WI38 (cell line): ENCODE data around the gene URB2.

Experiments
- H3K4me3 ChIP-seq: 2 replicates; pipeline ENCODE4 v1.5.1; 2011; ENCODE audit warnings: low read depth, mild to moderate bottlenecking, control low read depth, low read length
- TF ChIP-seq, protein P1 (sequence below): IDR thresholded peaks from 2 replicates; pipeline ENCODE4 v1.5.1; 2012; ENCODE audit warnings: low read depth, mild to moderate bottlenecking, control low read depth, low read length

The URB2 gene

GRCh38 chr1:229661897-229662296 lies 35.9 kb downstream of the URB2 start:
- TF ChIP-seq, protein P1, sequence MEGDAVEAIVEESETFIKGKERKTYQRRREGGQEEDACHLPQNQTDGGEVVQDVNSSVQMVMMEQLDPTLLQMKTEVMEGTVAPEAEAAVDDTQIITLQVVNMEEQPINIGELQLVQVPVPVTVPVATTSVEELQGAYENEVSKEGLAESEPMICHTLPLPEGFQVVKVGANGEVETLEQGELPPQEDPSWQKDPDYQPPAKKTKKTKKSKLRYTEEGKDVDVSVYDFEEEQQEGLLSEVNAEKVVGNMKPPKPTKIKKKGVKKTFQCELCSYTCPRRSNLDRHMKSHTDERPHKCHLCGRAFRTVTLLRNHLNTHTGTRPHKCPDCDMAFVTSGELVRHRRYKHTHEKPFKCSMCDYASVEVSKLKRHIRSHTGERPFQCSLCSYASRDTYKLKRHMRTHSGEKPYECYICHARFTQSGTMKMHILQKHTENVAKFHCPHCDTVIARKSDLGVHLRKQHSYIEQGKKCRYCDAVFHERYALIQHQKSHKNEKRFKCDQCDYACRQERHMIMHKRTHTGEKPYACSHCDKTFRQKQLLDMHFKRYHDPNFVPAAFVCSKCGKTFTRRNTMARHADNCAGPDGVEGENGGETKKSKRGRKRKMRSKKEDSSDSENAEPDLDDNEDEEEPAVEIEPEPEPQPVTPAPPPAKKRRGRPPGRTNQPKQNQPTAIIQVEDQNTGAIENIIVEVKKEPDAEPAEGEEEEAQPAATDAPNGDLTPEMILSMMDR = no peak
- H3K4me3 ChIP-seq = no peak overlapping the region

- no peak overlapping the region for H3K4me3 ChIP-seq
Measured at GRCh38 chr1:229664133-229664689, 38.2 kb downstream of the URB2 start.

DNA sequence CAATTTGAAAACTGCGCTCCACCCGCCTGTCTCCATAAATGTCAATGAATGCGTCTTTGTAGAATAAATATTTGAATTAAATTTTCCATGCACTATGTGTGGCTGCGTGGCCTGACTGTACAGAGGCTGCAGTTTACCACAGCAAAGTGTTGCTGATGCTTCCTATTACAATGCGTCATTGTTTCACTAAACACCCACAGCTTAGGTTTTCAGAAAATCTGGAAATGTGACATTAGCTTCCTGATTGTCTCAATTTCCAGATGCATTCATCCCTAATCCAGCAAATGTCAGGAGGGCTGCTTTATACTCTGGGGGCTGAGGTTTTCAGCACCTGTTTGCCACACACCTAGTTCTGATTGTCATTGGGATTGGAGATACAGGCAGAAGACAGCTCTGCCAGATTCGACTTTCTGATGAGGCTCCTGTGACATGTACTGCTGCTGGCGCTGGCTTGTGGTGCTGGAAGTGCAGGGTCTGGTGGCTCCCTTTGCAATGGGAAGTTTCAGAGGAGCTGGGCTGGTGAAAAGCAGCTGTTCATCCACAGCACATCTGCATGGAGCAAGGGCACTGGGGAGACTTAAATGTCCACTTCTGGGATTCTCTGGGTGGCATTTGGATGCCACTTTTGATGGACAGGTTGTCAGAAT lies 40.0 kb downstream of the URB2 start:
- no peak overlapping the region for H3K4me3 ChIP-seq
- TF ChIP-seq, protein P1 = no peak

More at GRCh38 chr1:229664133-229664689, 38.2 kb downstream of the URB2 start:
- TF ChIP-seq, protein P1 = no peak

DNA sequence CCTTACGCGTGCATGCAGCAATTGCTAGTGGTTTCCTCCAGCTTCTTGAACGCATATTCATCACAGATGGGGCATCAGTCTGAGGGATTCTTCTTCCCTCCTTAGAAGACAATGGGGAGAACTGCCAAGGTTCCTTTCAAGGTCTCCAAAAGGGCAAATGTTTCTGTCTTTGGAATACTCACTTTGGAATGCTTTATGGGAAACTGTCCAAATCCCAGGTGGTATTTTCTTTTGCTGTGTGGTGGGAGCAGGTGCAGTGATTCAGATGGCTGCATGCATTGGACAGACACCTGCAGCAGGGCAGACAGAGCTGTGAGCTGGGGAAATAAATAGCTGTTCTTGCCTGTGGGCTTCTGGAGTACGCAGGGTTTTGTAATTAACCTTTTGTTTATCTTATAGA lies 40.5 kb downstream of the URB2 start:
- TF ChIP-seq, protein P1 = no peak
- H3K4me3 ChIP-seq = no peak overlapping the region

- no peak overlapping the region for H3K4me3 ChIP-seq
- TF ChIP-seq, protein P1 = no peak
Measured at GRCh38 chr1:229669333-229669732, 43.3 kb downstream of the URB2 start.

DNA sequence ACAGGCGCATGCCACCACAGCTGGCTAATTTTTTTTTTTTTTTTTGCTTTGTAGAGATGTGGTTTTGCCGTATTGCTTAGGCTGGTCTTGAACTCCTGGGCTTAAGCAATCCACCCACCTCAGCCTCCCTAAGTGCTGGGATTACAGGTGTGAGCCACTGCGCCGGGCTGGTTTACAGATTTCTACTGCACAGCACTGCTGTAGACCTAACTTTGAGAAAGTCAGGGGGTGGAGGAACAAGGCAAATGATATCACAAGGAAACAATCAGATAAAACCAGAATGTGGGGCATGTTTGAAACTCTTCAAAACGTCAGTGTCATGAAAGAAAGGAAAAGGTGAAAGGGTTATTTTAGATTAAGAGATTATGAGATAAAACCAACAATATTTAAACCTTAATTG lies 45.3 kb downstream of the URB2 start:
- TF ChIP-seq, protein P1 = no peak
- H3K4me3 ChIP-seq = no peak overlapping the region

DNA sequence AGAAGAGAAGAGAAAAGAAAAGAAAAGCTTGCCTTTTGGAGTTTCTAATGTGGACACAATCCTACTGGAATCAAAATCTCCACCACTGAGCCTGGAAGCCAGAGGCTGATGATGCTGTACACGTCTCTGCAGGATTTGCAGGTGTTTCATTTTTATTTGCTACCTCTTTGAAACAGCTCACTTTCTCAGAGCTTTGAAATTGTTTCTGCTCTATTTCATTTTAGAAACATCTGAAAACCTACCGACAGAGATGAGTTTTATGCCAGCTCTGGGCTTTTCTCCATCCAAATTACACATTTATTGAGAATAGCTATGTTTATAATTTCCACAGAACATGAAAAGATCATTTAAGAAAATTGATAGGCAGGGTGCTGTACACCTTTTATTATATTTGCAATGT lies 46.2 kb downstream of the URB2 start:
- TF ChIP-seq, protein P1 = no peak
- no peak overlapping the region for H3K4me3 ChIP-seq
